Liver (tissue), 9 donors: ENCODE results near the gene ADAMTS20. TPM values are rescaled to one million over a fixed set of nuclear protein-coding genes. Genes with fewer than 3 reads are reported as not detected.

Experiments used
- DNase-seq: peaks from one replicate; pipeline ENCODE4 v3.0.0-alpha.2; 2017; ENCODE audit warnings: low spot score
- H3K27ac ChIP-seq, 2 donors: one replicate each; pipeline ENCODE4 v1.7.0; 2013; ENCODE audit warnings: inconsistent platforms in 2 of 2, low read length in 2 of 2, control low read depth in 1 of 2, low read depth in 1 of 2, mild to moderate bottlenecking in 1 of 2
- H3K27me3 ChIP-seq, 4 donors: one replicate each; pipeline versions ENCODE4 v1.6.1 to v1.7.0; 2013; ENCODE audit warnings: low read length in 3 of 4, inconsistent platforms in 1 of 4, mild to moderate bottlenecking in 1 of 4, moderate library complexity in 1 of 4; ENCODE audit not compliant: control insufficient read depth in 4 of 4, insufficient read depth in 4 of 4
- H3K36me3 ChIP-seq, 4 donors: one replicate each; pipeline versions ENCODE4 v1.6.1 to v1.7.0; 2013; ENCODE audit warnings: low read length in 3 of 4, mild to moderate bottlenecking in 3 of 4, low read depth in 1 of 4, moderate library complexity in 1 of 4; ENCODE audit not compliant: control insufficient read depth in 4 of 4, insufficient read depth in 3 of 4
- H3K4me1 ChIP-seq, 4 donors: one replicate each; pipeline versions ENCODE4 v1.6.1 to v1.7.0; 2013; ENCODE audit warnings: low read length in 3 of 4, mild to moderate bottlenecking in 3 of 4, moderate library complexity in 1 of 4; ENCODE audit not compliant: control insufficient read depth in 4 of 4, insufficient read depth in 4 of 4
- H3K4me3 ChIP-seq, 3 donors: one replicate each; pipeline versions ENCODE4 v1.6.1 to v1.7.0; 2013; ENCODE audit warnings: low read length in 3 of 3, control low read depth in 1 of 3, low read depth in 1 of 3, mild to moderate bottlenecking in 1 of 3
- H3K9ac ChIP-seq, 2 donors: one replicate each; pipeline ENCODE4 v1.7.0; 2013; ENCODE audit warnings: low read length in 2 of 2, mild to moderate bottlenecking in 2 of 2, moderate library complexity in 2 of 2, control low read depth in 1 of 2, low read depth in 1 of 2
- H3K9me3 ChIP-seq, 4 donors: one replicate each; pipeline versions ENCODE4 v1.6.1 to v1.7.0; 2013; ENCODE audit warnings: low read length in 3 of 4; ENCODE audit not compliant: control insufficient read depth in 4 of 4
- EGR1 ChIP-seq, 2 donors: IDR thresholded peaks; 2 replicates each; pipeline ENCODE4 v1.6.1; 2016 to 2018; ENCODE audit warnings: antibody characterized with exemption in 2 of 2, low read depth in 2 of 2
- FOXA1 ChIP-seq: IDR thresholded peaks from 2 replicates; pipeline ENCODE4 v1.6.1; 2016; ENCODE audit warnings: antibody characterized with exemption
- FOXA2 ChIP-seq: IDR thresholded peaks from 2 replicates; pipeline ENCODE4 v1.6.1; 2016; ENCODE audit warnings: antibody characterized with exemption
- GABPA ChIP-seq, 2 donors: IDR thresholded peaks in 1 of 2; conservative IDR thresholded peaks in 1 of 2; 2 replicates each; pipeline ENCODE4 v1.6.1; 2016; ENCODE audit warnings: antibody characterized with exemption in 2 of 2, mild to moderate bottlenecking in 1 of 2, moderate library complexity in 1 of 2
- HNF4A ChIP-seq, 2 donors: conservative IDR thresholded peaks; 2 replicates each; pipeline ENCODE4 v1.6.1; 2016; ENCODE audit warnings: antibody characterized with exemption in 2 of 2, mild to moderate bottlenecking in 2 of 2
- HNF4G ChIP-seq: IDR thresholded peaks from 2 replicates; pipeline ENCODE4 v1.6.1; 2016; ENCODE audit warnings: antibody characterized with exemption
- JUND ChIP-seq, 2 donors: IDR thresholded peaks; 2 replicates each; pipeline ENCODE4 v1.6.1; 2016; ENCODE audit warnings: antibody characterized with exemption in 2 of 2
- NR2F2 ChIP-seq: IDR thresholded peaks from 2 replicates; pipeline ENCODE4 v1.6.1; 2016; ENCODE audit warnings: antibody characterized with exemption
- RAD21 ChIP-seq, 2 donors: IDR thresholded peaks; 2 replicates each; pipeline ENCODE4 v1.6.1; 2016; ENCODE audit warnings: antibody characterized with exemption in 2 of 2, mild to moderate bottlenecking in 2 of 2
- REST ChIP-seq: IDR thresholded peaks from 2 replicates; pipeline ENCODE4 v1.6.1; 2016; ENCODE audit warnings: antibody characterized with exemption, mild to moderate bottlenecking
- RXRA ChIP-seq, 2 donors: IDR thresholded peaks; 2 replicates each; pipeline ENCODE4 v1.6.1; 2017 to 2018; ENCODE audit warnings: antibody characterized with exemption in 2 of 2, mild to moderate bottlenecking in 1 of 2
- SP1 ChIP-seq: IDR thresholded peaks from 2 replicates; pipeline ENCODE4 v1.6.1; 2018; ENCODE audit warnings: antibody characterized with exemption, mild to moderate bottlenecking
- TAF1 ChIP-seq: conservative IDR thresholded peaks from 2 replicates; pipeline ENCODE4 v1.6.1; 2016; ENCODE audit warnings: antibody characterized with exemption, mild to moderate bottlenecking
- YY1 ChIP-seq: IDR thresholded peaks from 2 replicates; pipeline ENCODE4 v1.6.1; 2016; ENCODE audit warnings: antibody characterized with exemption, mild to moderate bottlenecking
- ZBTB33 ChIP-seq: IDR thresholded peaks from 2 replicates; pipeline ENCODE4 v1.6.1; 2016; ENCODE audit warnings: antibody characterized with exemption
- WGBS: extraction: QIAGEN DNeasy Blood & Tissue Kit; methylation state at CpG from one replicate; pipeline ENCODE4 v1.1.7; 2013; 5-methylcytosine and 5-hydroxymethylcytosine counted together
- polyA plus RNA-seq, 2 donors: library from polyadenylated mRNA; stranded (reverse) in 1 of 2; unstranded in 1 of 2; fragments of 200-250 nt in 1 of 2; fragments of >200 nt in 1 of 2; fragmentation: Nextera tagmentation in 1 of 2; extraction: Ambion mirVana in 1 of 2; gene quantifications; one replicate each; pipeline versions ENCODE4 v1.2.1 to v1.2.3, GENCODE V29; 2013 to 2015
- total RNA-seq, 2 donors: library from RNA; depleted of rRNA; stranded (reverse); fragments of >200 nt; gene quantifications; one replicate each; pipeline ENCODE4 v1.2.3, GENCODE V29; 2014
- TF ChIP-seq, protein P1 (sequence below): fragments of 150-350 bp; IDR thresholded peaks from 2 replicates; pipeline ENCODE4 v1.5.1; 2017; ENCODE audit warnings: improper control_type of control experiment, low read depth, low read length; ENCODE audit not compliant: missing input control
- TF ChIP-seq, protein P2 (sequence below): IDR thresholded peaks from 2 replicates; pipeline ENCODE4 v1.6.1; 2016; ENCODE audit warnings: antibody characterized with exemption
- donor health status: healthy.
- donor health status: healthy.
- donor health status: healthy.
- donor health status: healthy.
- donor health status: healthy.

ADAMTS20 gene
- total and polyA plus RNA-seq, 4 donors, result 0.05 TPM; not detected in 3

DNA sequence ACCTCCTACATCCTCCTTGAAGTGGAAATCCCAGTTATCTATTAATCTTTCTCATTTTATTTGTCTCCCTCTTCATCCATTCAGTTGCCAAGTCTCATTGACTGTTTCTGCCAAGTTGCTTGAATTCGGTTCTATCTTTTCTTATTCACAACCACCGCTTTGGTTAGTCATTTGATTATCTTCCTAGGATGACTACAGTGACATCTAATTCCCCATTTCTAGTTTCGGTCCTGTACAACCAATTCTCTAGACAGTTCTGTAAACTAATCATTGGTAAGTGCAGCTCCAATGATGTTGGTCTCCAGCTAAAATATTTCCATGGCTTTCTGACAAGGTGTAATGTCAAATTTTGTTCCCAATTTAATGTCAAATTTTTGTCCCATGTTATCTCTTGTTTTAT lies 220.1 kb downstream of the ADAMTS20 start:
- Histone ChIP-seq H3K4me1 (no peaks in the 10 kb centered on the region), H3K9ac (no peak overlapping the region), H3K9me3 (no peaks in the 10 kb centered on the region), H3K36me3 (no peaks in the 10 kb centered on the region), H3K27me3 (no peaks in the 10 kb centered on the region), H3K27ac (no peak overlapping the region), H3K4me3 (no peak overlapping the region)
- TF ChIP-seq RXRA (IDR thresholded peaks at IDR 0.05), result no peak
- no peak for TF ChIP-seq YY1
- no peak for TF ChIP-seq RAD21 (IDR thresholded peaks at IDR 0.05)
- TF ChIP-seq ZBTB33, result no peak
- TF ChIP-seq GABPA (IDR thresholded peaks at IDR 0.05 in 1 of 2, conservative IDR thresholded peaks at IDR 0.05 in 1 of 2), result no peak
- TF ChIP-seq EGR1 (IDR thresholded peaks at IDR 0.05; ENCODE audit: low read depth in 2 of 2), result no peak
- no peak for TF ChIP-seq HNF4G
- no peak for TF ChIP-seq NR2F2
- TF ChIP-seq SP1, result no peak
- TF ChIP-seq TAF1, result no peak
- no peak for TF ChIP-seq FOXA2
- no peak for TF ChIP-seq FOXA1
- no peak for TF ChIP-seq HNF4A (conservative IDR thresholded peaks at IDR 0.05)
- TF ChIP-seq, protein P1, sequence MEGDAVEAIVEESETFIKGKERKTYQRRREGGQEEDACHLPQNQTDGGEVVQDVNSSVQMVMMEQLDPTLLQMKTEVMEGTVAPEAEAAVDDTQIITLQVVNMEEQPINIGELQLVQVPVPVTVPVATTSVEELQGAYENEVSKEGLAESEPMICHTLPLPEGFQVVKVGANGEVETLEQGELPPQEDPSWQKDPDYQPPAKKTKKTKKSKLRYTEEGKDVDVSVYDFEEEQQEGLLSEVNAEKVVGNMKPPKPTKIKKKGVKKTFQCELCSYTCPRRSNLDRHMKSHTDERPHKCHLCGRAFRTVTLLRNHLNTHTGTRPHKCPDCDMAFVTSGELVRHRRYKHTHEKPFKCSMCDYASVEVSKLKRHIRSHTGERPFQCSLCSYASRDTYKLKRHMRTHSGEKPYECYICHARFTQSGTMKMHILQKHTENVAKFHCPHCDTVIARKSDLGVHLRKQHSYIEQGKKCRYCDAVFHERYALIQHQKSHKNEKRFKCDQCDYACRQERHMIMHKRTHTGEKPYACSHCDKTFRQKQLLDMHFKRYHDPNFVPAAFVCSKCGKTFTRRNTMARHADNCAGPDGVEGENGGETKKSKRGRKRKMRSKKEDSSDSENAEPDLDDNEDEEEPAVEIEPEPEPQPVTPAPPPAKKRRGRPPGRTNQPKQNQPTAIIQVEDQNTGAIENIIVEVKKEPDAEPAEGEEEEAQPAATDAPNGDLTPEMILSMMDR, result no peak
- TF ChIP-seq JUND (IDR thresholded peaks at IDR 0.05), result no peak
- no peak for TF ChIP-seq REST
- TF ChIP-seq, protein P2, sequence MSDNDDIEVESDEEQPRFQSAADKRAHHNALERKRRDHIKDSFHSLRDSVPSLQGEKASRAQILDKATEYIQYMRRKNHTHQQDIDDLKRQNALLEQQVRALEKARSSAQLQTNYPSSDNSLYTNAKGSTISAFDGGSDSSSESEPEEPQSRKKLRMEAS, result no peak
- 77% methylated on average over 3 of the region's 3 CpGs for WGBS
- no peak for DNase-seq

DNA sequence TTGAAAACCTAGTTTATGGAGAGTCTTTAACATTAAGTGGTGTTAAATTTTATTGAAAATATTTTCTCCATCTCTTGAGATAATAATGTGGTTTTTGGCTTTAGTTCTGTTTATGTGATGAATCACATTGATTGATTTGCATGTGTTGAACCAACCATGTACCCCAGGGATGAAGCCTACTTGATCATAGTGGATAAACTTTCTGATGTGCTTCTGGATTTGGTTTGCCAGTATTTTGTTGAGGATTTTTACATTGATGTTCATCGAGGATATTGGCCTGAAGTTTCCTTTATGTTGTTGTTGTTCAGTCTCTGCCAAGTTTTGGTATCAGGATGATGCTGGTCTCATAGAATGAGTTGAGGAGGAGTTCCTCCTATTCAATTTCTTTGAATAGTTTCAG lies 222.6 kb downstream of the ADAMTS20 start:
- Histone ChIP-seq H3K4me1 (no peaks in the 10 kb centered on the region), H3K9ac (no peak overlapping the region), H3K36me3 (no peaks in the 10 kb centered on the region), H3K27ac (no peak overlapping the region), H3K4me3 (no peak overlapping the region), H3K9me3 (no peaks in the 10 kb centered on the region), H3K27me3 (no peaks in the 10 kb centered on the region)
- 65% methylated on average over 1 of the region's 1 CpG for WGBS
- TF ChIP-seq ZBTB33 (no peak), FOXA2 (no peak), NR2F2 (no peak)
- TF ChIP-seq, protein P2, result no peak
- DNase-seq, result no peak
